ENCODE measurements around the gene CALU.

The CALU gene

GRCh38 chr7:128815289-128815942 lies 76.3 kb downstream of the CALU start:
- DNase-seq: no peak

- DNase-seq: no peak
These were observed 79.5 kb downstream of the CALU start for GRCh38 chr7:128818694-128819093.
